Retinal pigment epithelial cell (primary cell): ENCODE data around the gene ARID1B.

Source experiments
- DNase-seq: peaks from one replicate; pipeline ENCODE4 v3.0.0-alpha.2; 2010; ENCODE audit warnings: low read depth
- H3K4me3 ChIP-seq: 2 replicates; pipeline ENCODE4 v1.5.1; 2011; ENCODE audit warnings: mild to moderate bottlenecking, low read length, control low read depth, moderate library complexity
- CTCF ChIP-seq: conservative IDR thresholded peaks from 2 replicates; pipeline ENCODE4 v1.5.1; 2011; ENCODE audit warnings: low read depth, low read length, control low read depth, inconsistent platforms

ARID1B gene

GRCh38 chr6:157023958-157024357, 246.8 kb downstream of the ARID1B start:
- H3K4me3 ChIP-seq = no peak overlapping the region
- TF ChIP-seq CTCF = no peak
- no peak for DNase-seq

GRCh38 chr6:157024745-157025144, 247.6 kb downstream of the ARID1B start:
- H3K4me3 ChIP-seq = no peak overlapping the region
- TF ChIP-seq CTCF = no peak

GRCh38 chr6:157025437-157025836, 248.3 kb downstream of the ARID1B start:
- no peak overlapping the region for H3K4me3 ChIP-seq
- TF ChIP-seq CTCF = no peak
- no peak for DNase-seq

More at GRCh38 chr6:157024745-157025144, 247.6 kb downstream of the ARID1B start:
- DNase-seq = no peak

GRCh38 chr6:157029980-157030690, 253.0 kb downstream of the ARID1B start:
- DNase-seq = no peak
- no peak overlapping the region for H3K4me3 ChIP-seq
- TF ChIP-seq CTCF = no peak

GRCh38 chr6:157030755-157031154, 253.6 kb downstream of the ARID1B start:
- no peak overlapping the region for H3K4me3 ChIP-seq
- TF ChIP-seq CTCF = no peak
- DNase-seq = no peak

GRCh38 chr6:157032923-157033322, 255.7 kb downstream of the ARID1B start:
- H3K4me3 ChIP-seq = no peak overlapping the region
- no peak for TF ChIP-seq CTCF
- no peak for DNase-seq

GRCh38 chr6:157033428-157034140, 256.4 kb downstream of the ARID1B start:
- DNase-seq = no peak
- no peak overlapping the region for H3K4me3 ChIP-seq
- TF ChIP-seq CTCF = no peak
